Activated T-cell treated with anti-CD3 and anti-CD28 coated beads, Interleukin-2, amount 50 U/mL, for 4 hours (primary cell): ENCODE results near the gene NEGR1. TPM values are rescaled to one million over a fixed set of nuclear protein-coding genes. Genes with fewer than 3 reads are reported as not detected.
A peak's percentile ranks its signal among the peaks of the same experiment; 100 is the strongest.
"Not testable (repeated sequence)": the region's sequence is repeated elsewhere in the genome, so short reads cannot be mapped to it uniquely, and the experiment has no call there.

Experiments
- ATAC-seq, 2 donors: fragments of 200-7000 bp; cut with Tn5 transposase; one replicate each; pipeline ENCODE4 v1.10.0; 2021
- DNase-seq: peaks from one replicate; pipeline ENCODE4 v3.0.0-alpha.2; 2020
- H3K27me3 Mint-ChIP-seq: one replicate; pipeline ENCODE4 v1.8.0; 2021; ENCODE audit warnings: low read depth, mixed read lengths
- H3K36me3 Mint-ChIP-seq: one replicate; pipeline ENCODE4 v1.8.0; 2022; ENCODE audit warnings: mixed read lengths; ENCODE audit not compliant: insufficient read depth
- H3K4me1 Mint-ChIP-seq: one replicate; pipeline ENCODE4 v1.8.0; 2021; ENCODE audit warnings: low read depth, mixed read lengths
- H3K4me3 Mint-ChIP-seq: one replicate; pipeline ENCODE4 v1.8.0; 2021; ENCODE audit warnings: mild to moderate bottlenecking, moderate library complexity, mixed read lengths
- H3K9me3 Mint-ChIP-seq: one replicate; pipeline ENCODE4 v1.8.0; 2021; ENCODE audit warnings: mixed read lengths
- total RNA-seq, 3 donors: library from RNA; stranded (reverse); gene quantifications; one replicate each; pipeline ENCODE4 v1.2.1, GENCODE V29; 2021

The NEGR1 gene
- total RNA-seq, 3 donors from 2014 or later = not detected

DNA sequence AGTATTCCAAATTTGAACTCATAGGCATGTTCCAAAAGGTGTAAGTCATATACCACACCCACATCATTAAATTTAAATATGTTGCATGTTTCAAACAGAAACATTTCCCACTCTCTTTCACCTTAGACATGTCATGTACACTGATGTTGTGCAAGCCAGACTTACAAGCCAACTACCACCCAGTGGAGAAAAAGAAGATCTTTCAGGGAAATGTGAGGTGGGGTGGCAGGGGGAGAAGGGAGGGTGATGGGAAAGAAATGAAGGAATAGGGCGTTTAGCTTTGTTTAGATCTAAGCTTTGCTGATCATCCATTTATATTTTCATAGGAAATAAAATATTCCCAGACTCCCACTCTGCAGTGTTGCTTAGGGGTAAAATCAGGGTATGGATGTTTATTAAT, 1.6 kb downstream of the NEGR1 start:
- ATAC-seq = no peak
- DNase-seq = no peak
- H3K9me3 Mint-ChIP-seq = no peaks in the 10 kb centered on the region
- peaks cover 14% of the 10 kb centered on the region for H3K4me1 Mint-ChIP-seq
- no peaks in the 10 kb centered on the region for H3K36me3 Mint-ChIP-seq
- peak overlapping the region; percentile 3 for H3K4me3 Mint-ChIP-seq
- H3K27me3 Mint-ChIP-seq = peaks cover 15% of the 10 kb centered on the region

DNA sequence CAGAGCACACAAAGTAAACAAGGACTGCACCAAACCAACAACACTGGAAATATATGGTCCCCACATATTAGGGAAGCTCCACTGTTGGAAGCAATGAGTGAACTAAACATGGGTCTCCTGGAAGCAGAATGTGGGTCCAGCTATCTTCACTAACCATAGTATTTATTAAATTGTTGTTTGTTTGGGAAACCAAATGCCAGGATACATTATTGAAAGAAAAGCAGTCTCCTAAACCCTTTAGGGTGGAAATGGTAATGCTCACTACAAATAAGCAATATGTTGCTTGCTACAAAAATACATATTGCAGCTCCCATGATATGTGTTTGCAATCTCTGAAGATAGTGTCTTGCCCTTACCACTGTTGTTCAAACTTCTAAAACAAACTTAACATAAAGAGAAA, 2.2 kb downstream of the NEGR1 start:
- H3K9me3 Mint-ChIP-seq = no peaks in the 10 kb centered on the region
- H3K4me3 Mint-ChIP-seq = no peak overlapping the region
- no peak for DNase-seq
- H3K4me1 Mint-ChIP-seq = peaks cover 14% of the 10 kb centered on the region
- no peaks in the 10 kb centered on the region for H3K36me3 Mint-ChIP-seq
- ATAC-seq = no peak
- H3K27me3 Mint-ChIP-seq = peaks cover 15% of the 10 kb centered on the region

DNA sequence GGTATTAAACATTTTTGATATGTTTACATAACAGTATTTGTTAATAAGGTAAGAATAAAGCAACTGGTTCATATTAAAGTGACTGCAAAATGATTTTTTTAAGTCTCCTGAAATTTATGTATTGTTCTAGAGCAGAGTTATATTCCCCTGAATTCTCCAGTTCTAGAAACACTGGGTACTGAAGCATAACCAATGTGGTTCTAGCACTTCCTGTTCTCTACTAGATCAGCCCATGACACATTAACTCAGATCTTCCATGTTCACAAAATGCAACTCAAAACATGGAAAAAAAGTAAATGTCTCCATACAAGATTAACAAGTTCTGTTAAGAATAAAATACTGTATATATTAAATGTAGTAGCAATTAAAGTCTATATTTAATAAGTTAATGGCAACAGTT, 3.9 kb downstream of the NEGR1 start:
- Mint-ChIP-seq H3K27me3 (peaks cover 17% of the 10 kb centered on the region), H3K4me1 (peaks cover 14% of the 10 kb centered on the region), H3K36me3 (no peaks in the 10 kb centered on the region), H3K9me3 (no peaks in the 10 kb centered on the region), H3K4me3 (no peak overlapping the region)
- ATAC-seq (no peak), DNase-seq (no peak)

GRCh38 chr1:72271555-72272085, 10.7 kb downstream of the NEGR1 start:
- Mint-ChIP-seq H3K4me3 (no peak overlapping the region), H3K36me3 (no peaks in the 10 kb centered on the region), H3K27me3 (peaks cover 2% of the 10 kb centered on the region), H3K4me1 (no peaks in the 10 kb centered on the region), H3K9me3 (peaks cover 7% of the 10 kb centered on the region)
- ATAC-seq (no peak), DNase-seq (no peak)

- H3K4me1 Mint-ChIP-seq = no peaks in the 10 kb centered on the region
- ATAC-seq (no peak), DNase-seq (no peak)
- H3K9me3 Mint-ChIP-seq = peaks cover 2% of the 10 kb centered on the region
- no peaks in the 10 kb centered on the region for H3K27me3 Mint-ChIP-seq
- H3K36me3 Mint-ChIP-seq = no peaks in the 10 kb centered on the region
- no peak overlapping the region for H3K4me3 Mint-ChIP-seq
Measured at GRCh38 chr1:72262735-72263134, 19.6 kb downstream of the NEGR1 start.

DNA sequence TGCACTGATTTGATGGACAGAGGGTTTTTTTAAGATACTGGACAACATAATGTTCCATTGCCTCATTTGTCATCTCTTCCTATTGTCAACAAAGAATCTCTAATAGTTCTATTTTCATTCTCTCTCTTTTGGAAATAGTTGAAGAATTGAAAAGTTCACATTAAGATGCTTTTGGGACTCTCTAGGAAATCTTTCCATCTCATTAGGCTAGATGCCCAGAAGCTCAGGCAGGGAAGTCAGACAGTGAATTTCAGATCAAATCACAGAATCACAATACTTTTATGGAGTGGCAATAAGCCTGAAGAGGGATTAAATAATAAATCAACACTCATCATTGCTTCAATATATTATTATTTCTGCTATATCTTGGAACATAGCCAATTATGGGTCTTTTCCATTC, 29.2 kb downstream of the NEGR1 start:
- ATAC-seq (no peak), DNase-seq (no peak)
- Mint-ChIP-seq H3K4me3 (no peak overlapping the region), H3K27me3 (no peaks in the 10 kb centered on the region), H3K9me3 (peaks cover 5% of the 10 kb centered on the region), H3K4me1 (no peaks in the 10 kb centered on the region), H3K36me3 (no peaks in the 10 kb centered on the region)

GRCh38 chr1:72241397-72241796, 40.9 kb downstream of the NEGR1 start:
- no peak for ATAC-seq
- Mint-ChIP-seq H3K36me3 (no peaks in the 10 kb centered on the region), H3K9me3 (no peaks in the 10 kb centered on the region), H3K4me1 (no peaks in the 10 kb centered on the region), H3K4me3 (no peak overlapping the region), H3K27me3 (no peaks in the 10 kb centered on the region)
- DNase-seq = no peak

GRCh38 chr1:72235931-72236330, 46.4 kb downstream of the NEGR1 start:
- H3K4me1 Mint-ChIP-seq, H3K36me3 Mint-ChIP-seq, H3K27me3 Mint-ChIP-seq, H3K4me3 Mint-ChIP-seq, DNase-seq, ATAC-seq: not testable (repeated sequence)
- peaks cover 13% of the 10 kb centered on the region for H3K9me3 Mint-ChIP-seq

- Mint-ChIP-seq H3K4me3 (no peak overlapping the region), H3K27me3 (no peaks in the 10 kb centered on the region), H3K36me3 (no peaks in the 10 kb centered on the region), H3K4me1 (no peaks in the 10 kb centered on the region), H3K9me3 (peaks cover 13% of the 10 kb centered on the region)
- ATAC-seq (no peak), DNase-seq (no peak)
Measured at GRCh38 chr1:72235062-72235461, 47.3 kb downstream of the NEGR1 start.

GRCh38 chr1:72230746-72231145, 51.6 kb downstream of the NEGR1 start:
- DNase-seq (no peak), ATAC-seq (no peak)
- Mint-ChIP-seq H3K4me3 (no peak overlapping the region), H3K36me3 (no peaks in the 10 kb centered on the region), H3K4me1 (no peaks in the 10 kb centered on the region), H3K27me3 (no peaks in the 10 kb centered on the region), H3K9me3 (peaks cover 19% of the 10 kb centered on the region)

DNA sequence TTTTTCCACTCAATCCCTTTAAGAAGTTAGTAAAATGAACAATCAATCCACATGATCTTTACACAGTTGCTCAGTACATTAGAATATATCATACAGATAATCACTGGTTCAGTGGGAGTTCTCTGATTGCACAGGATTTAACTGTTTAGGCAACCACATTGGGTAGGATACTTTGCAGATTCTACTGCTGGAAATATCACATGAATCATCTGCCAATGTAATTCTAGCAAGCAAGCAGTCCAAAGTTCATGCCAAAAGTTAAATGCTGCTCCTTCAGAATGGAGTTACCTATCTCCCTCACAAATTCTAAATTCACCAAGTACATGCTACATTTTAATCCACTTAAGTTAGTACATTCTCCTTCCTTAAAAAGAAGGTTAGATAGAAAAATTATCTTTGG, 52.4 kb downstream of the NEGR1 start:
- peaks cover 15% of the 10 kb centered on the region for H3K9me3 Mint-ChIP-seq
- no peak overlapping the region for H3K4me3 Mint-ChIP-seq
- DNase-seq (no peak), ATAC-seq (no peak)
- no peaks in the 10 kb centered on the region for H3K27me3 Mint-ChIP-seq
- no peaks in the 10 kb centered on the region for H3K36me3 Mint-ChIP-seq
- no peaks in the 10 kb centered on the region for H3K4me1 Mint-ChIP-seq

DNA sequence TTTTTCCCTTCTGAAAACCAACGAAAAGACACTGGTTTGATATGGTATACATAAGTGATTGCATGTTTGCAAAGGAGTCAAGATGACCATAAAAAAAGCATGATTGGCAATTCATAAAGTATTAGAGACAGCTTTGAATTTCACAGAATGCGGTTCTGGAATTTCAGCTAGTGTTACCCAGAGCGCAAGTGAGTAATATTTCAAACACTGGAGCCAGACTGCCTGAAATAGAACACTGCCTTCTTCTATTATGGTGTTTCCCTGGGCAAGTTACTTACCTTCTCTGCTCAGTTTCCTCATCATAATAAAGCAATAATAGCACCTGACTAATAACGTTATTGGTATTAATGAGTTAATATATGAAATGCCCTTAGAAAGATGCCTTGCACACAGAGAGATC, 54.7 kb downstream of the NEGR1 start:
- ATAC-seq (no peak), DNase-seq (no peak)
- no peaks in the 10 kb centered on the region for H3K27me3 Mint-ChIP-seq
- no peaks in the 10 kb centered on the region for H3K36me3 Mint-ChIP-seq
- peaks cover 5% of the 10 kb centered on the region for H3K9me3 Mint-ChIP-seq
- no peak overlapping the region for H3K4me3 Mint-ChIP-seq
- H3K4me1 Mint-ChIP-seq = no peaks in the 10 kb centered on the region

- peaks cover 5% of the 10 kb centered on the region for H3K9me3 Mint-ChIP-seq
- no peaks in the 10 kb centered on the region for H3K27me3 Mint-ChIP-seq
- H3K4me3 Mint-ChIP-seq = no peak overlapping the region
- no peaks in the 10 kb centered on the region for H3K36me3 Mint-ChIP-seq
- no peak for DNase-seq
- ATAC-seq = no peak
- H3K4me1 Mint-ChIP-seq = no peaks in the 10 kb centered on the region
Measured at GRCh38 chr1:72224506-72224905, 57.8 kb downstream of the NEGR1 start.

DNA sequence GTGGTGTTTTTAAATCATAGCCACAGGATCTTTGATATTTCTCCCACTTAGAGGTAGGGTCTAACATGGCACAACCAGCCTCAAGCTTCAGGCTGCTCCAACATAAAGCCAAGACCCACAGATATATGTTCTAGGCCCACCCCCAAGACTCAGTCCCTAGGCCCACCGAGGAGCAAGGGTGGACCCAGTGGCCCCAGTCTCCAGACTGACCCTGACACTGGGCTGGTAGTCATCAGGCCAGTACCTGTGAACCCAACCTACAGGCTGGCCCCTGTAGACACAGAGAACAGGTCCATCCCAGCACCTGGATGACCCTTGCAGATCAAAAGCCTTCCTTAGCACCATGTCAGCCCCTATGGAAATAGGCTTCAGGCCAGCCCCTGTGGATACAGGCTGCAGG, 60.5 kb downstream of the NEGR1 start:
- no peak for DNase-seq
- H3K4me1 Mint-ChIP-seq = no peaks in the 10 kb centered on the region
- no peaks in the 10 kb centered on the region for H3K9me3 Mint-ChIP-seq
- ATAC-seq = no peak
- no peak overlapping the region for H3K4me3 Mint-ChIP-seq
- H3K36me3 Mint-ChIP-seq = no peaks in the 10 kb centered on the region
- H3K27me3 Mint-ChIP-seq = no peaks in the 10 kb centered on the region

DNA sequence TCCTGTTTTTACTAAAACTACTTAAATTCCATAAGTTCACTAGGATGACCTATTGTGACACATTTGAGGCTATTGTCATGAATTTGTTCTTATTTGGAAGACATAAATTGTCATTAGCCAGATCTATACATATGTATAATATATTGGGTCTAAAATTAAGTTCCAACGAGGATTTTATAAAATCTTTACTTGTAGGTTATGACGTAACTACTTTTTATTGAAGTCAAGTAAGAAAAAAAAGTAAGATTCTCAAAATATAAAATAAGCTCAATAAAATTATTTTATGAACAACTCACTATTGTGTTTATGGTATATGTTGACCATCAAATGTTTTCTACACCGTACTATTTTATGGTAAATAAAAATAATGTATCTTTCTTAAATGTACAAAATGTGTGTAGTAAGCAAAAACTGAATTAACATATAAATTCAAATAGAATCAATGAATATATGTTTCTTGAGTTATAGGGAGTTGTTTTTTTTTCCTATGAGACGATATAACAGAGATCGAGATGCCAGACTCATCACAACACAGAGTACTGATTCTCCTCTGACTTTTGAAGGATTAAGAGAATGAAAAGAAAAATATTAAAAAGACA, 64.1 kb downstream of the NEGR1 start:
- H3K4me3 Mint-ChIP-seq = no peak overlapping the region
- no peaks in the 10 kb centered on the region for H3K36me3 Mint-ChIP-seq
- H3K9me3 Mint-ChIP-seq = peaks cover 5% of the 10 kb centered on the region
- no peaks in the 10 kb centered on the region for H3K27me3 Mint-ChIP-seq
- DNase-seq (no peak), ATAC-seq (no peak)
- H3K4me1 Mint-ChIP-seq = no peaks in the 10 kb centered on the region

GRCh38 chr1:72207059-72207458, 75.3 kb downstream of the NEGR1 start:
- DNase-seq (no peak), ATAC-seq (no peak)
- Mint-ChIP-seq H3K9me3 (peaks cover 4% of the 10 kb centered on the region), H3K4me3 (no peak overlapping the region), H3K36me3 (no peaks in the 10 kb centered on the region), H3K27me3 (no peaks in the 10 kb centered on the region), H3K4me1 (no peaks in the 10 kb centered on the region)
